Ishikawa (cell line): ENCODE results near the gene PLCB3.

ENCODE experiments used
- CEBPB ChIP-seq: IDR thresholded peaks from 2 replicates; pipeline ENCODE4 v1.6.1; 2012
- CREB1 ChIP-seq: IDR thresholded peaks from 2 replicates; pipeline ENCODE4 v1.6.1; 2012; ENCODE audit warnings: low read depth
- EGR1 ChIP-seq: IDR thresholded peaks from 2 replicates; pipeline ENCODE4 v1.6.1; 2012
- EP300 ChIP-seq: IDR thresholded peaks from 2 replicates; pipeline ENCODE4 v1.6.1; 2012; ENCODE audit warnings: borderline replicate concordance
- FOXM1 ChIP-seq: IDR thresholded peaks from 2 replicates; pipeline ENCODE4 v1.6.1; 2012; ENCODE audit warnings: low read depth, borderline replicate concordance
- MAX ChIP-seq: IDR thresholded peaks from 2 replicates; pipeline ENCODE4 v1.6.1; 2012
- NFIC ChIP-seq: IDR thresholded peaks from 2 replicates; pipeline ENCODE4 v1.6.1; 2012
- RAD21 ChIP-seq: IDR thresholded peaks from 2 replicates; pipeline ENCODE4 v1.6.1; 2012; ENCODE audit warnings: low read depth
- REST ChIP-seq: IDR thresholded peaks from 2 replicates; pipeline ENCODE4 v1.6.1; 2012; ENCODE audit warnings: low read depth, mild to moderate bottlenecking
- TAF1 ChIP-seq: IDR thresholded peaks from 2 replicates; pipeline ENCODE4 v1.6.1; 2012; ENCODE audit warnings: low read depth, mild to moderate bottlenecking
- TCF12 ChIP-seq: IDR thresholded peaks from 2 replicates; pipeline ENCODE4 v1.6.1; 2012; ENCODE audit warnings: low read depth
- TEAD4 ChIP-seq: IDR thresholded peaks from 2 replicates; pipeline ENCODE4 v1.6.1; 2012
- USF1 ChIP-seq: IDR thresholded peaks from 2 replicates; pipeline ENCODE4 v1.6.1; 2012
- YY1 ChIP-seq: IDR thresholded peaks from 2 replicates; pipeline ENCODE4 v1.6.1; 2012; ENCODE audit warnings: low read depth
- ZBTB7A ChIP-seq: IDR thresholded peaks from 2 replicates; pipeline ENCODE4 v1.6.1; 2012; ENCODE audit warnings: low read depth

The PLCB3 gene

GRCh38 chr11:64237484-64237951 is 13.8 kb upstream of the PLCB3 start:
- TF ChIP-seq TEAD4 (no peak), USF1 (no peak), NFIC (no peak), CREB1 (no peak), MAX (no peak), CEBPB (no peak), REST (no peak), FOXM1 (no peak)

- TF ChIP-seq CEBPB (no peak), REST (no peak), FOXM1 (no peak), MAX (no peak)
These were observed 13.3 kb upstream of the PLCB3 start for GRCh38 chr11:64238076-64238475.

GRCh38 chr11:64238999-64239398 is 12.3 kb upstream of the PLCB3 start:
- TF ChIP-seq FOXM1 = no peak
- TF ChIP-seq EP300 = no peak
- TF ChIP-seq TEAD4 = no peak
- no peak for TF ChIP-seq NFIC
- no peak for TF ChIP-seq ZBTB7A

GRCh38 chr11:64239662-64240434 is 11.5 kb upstream of the PLCB3 start:
- TF ChIP-seq EGR1 (no peak), EP300 (no peak), CEBPB (no peak), TEAD4 (no peak), REST (no peak), RAD21 (no peak), USF1 (no peak), NFIC (no peak), TAF1 (no peak), ZBTB7A (no peak), YY1 (no peak), TCF12 (no peak), MAX (no peak), FOXM1 (no peak), CREB1 (no peak)
